CD14-positive monocyte (primary cell): ENCODE measurements around the gene ANKRD13D. TPM values are rescaled to one million over a fixed set of nuclear protein-coding genes. Genes with fewer than 3 reads are reported as not detected.

Experiments used
- DNase-seq, 3 donors: peaks; one replicate each; pipeline ENCODE4 v3.0.0-alpha.2; 2011 to 2022
- H2AFZ ChIP-seq: 2 replicates; pipeline ENCODE4 v1.6.0; 2012; ENCODE audit warnings: mild to moderate bottlenecking, low read depth, low read length, inconsistent platforms; ENCODE audit not compliant: insufficient read depth, poor library complexity, severe bottlenecking
- H3K27ac ChIP-seq, 2 donors: 1 replicate in 1 of 2; 2 replicates in 1 of 2; pipeline ENCODE4 v1.5.1; 2012 to 2013; ENCODE audit warnings: low read length in 2 of 2, control low read depth in 1 of 2, inconsistent platforms in 1 of 2, low read depth in 1 of 2, mild to moderate bottlenecking in 1 of 2
- H3K27me3 ChIP-seq, 2 donors: one replicate each; pipeline versions ENCODE4 v1.6.0 to v1.6.1; 2011 to 2013; ENCODE audit warnings: low read length in 2 of 2; ENCODE audit not compliant: control insufficient read depth in 2 of 2, insufficient read depth in 2 of 2
- H3K36me3 ChIP-seq, 2 donors: replicated peaks in 1 of 2; 1 replicate in 1 of 2; 2 replicates in 1 of 2; pipeline versions ENCODE4 v1.5.1 to v1.6.1; 2012 to 2013; ENCODE audit warnings: low read length in 2 of 2, control low read depth in 1 of 2, inconsistent platforms in 1 of 2, mild to moderate bottlenecking in 1 of 2; ENCODE audit not compliant: insufficient read depth in 2 of 2, control insufficient read depth in 1 of 2
- H3K4me1 ChIP-seq, 2 donors: 1 replicate in 1 of 2; 2 replicates in 1 of 2; pipeline versions ENCODE4 v1.5.1 to v1.6.1; 2012 to 2013; ENCODE audit warnings: low read length in 2 of 2, control low read depth in 1 of 2, inconsistent platforms in 1 of 2, mild to moderate bottlenecking in 1 of 2, moderate library complexity in 1 of 2; ENCODE audit not compliant: insufficient read depth in 2 of 2, control insufficient read depth in 1 of 2
- H3K4me2 ChIP-seq: replicated peaks from 2 replicates; pipeline ENCODE3; 2012; ENCODE audit warnings: low read length, moderate library complexity, mild to moderate bottlenecking; ENCODE audit not compliant: poor library complexity, severe bottlenecking; ENCODE audit errors: extremely low read depth
- H3K4me3 ChIP-seq, 3 experiments: fragments of 200-600 bp in 1 of 3; sonication (generic) in 1 of 3; replicated peaks in 1 of 3; 1 replicate in 2 of 3; 2 replicates in 1 of 3; pipeline ENCODE4 v1.5.1; 2011 to 2013; ENCODE audit warnings: low read length in 3 of 3, mild to moderate bottlenecking in 3 of 3, control low read depth in 2 of 3, low read depth in 2 of 3, inconsistent platforms in 1 of 3, moderate library complexity in 1 of 3
- H3K79me2 ChIP-seq: 2 replicates; pipeline ENCODE4 v1.6.0; 2012; ENCODE audit warnings: mild to moderate bottlenecking, control low read depth, inconsistent platforms, low read length, moderate library complexity; ENCODE audit not compliant: insufficient read depth
- H3K9ac ChIP-seq: 2 replicates; pipeline ENCODE4 v1.6.0; 2017; ENCODE audit warnings: low read length, mild to moderate bottlenecking; ENCODE audit not compliant: insufficient read depth, poor library complexity, severe bottlenecking
- H3K9me3 ChIP-seq, 2 donors: replicated peaks in 1 of 2; 1 replicate in 1 of 2; 2 replicates in 1 of 2; pipeline versions ENCODE4 v1.5.1 to v1.6.1; 2012 to 2013; ENCODE audit warnings: low read length in 2 of 2, control low read depth in 1 of 2; ENCODE audit not compliant: control insufficient read depth in 1 of 2, insufficient read depth in 1 of 2
- H4K20me1 ChIP-seq: 2 replicates; pipeline ENCODE4 v1.6.0; 2012; ENCODE audit warnings: mild to moderate bottlenecking, low read length, control low read depth, moderate library complexity; ENCODE audit not compliant: insufficient read depth
- H3K27ac Mint-ChIP-seq, 7 donors: one replicate each; pipeline ENCODE4 v1.8.0; 2020; ENCODE audit warnings: mild to moderate bottlenecking in 7 of 7, mixed read lengths in 7 of 7, moderate library complexity in 6 of 7, inconsistent platforms in 2 of 7
- H3K27me3 Mint-ChIP-seq, 3 donors: one replicate each; pipeline ENCODE4 v1.8.0; 2021 to 2022; ENCODE audit warnings: low read depth in 3 of 3, mild to moderate bottlenecking in 3 of 3, mixed read lengths in 3 of 3, moderate library complexity in 3 of 3, inconsistent platforms in 1 of 3
- H3K36me3 Mint-ChIP-seq, 2 donors: one replicate each; pipeline ENCODE4 v1.8.0; 2020; ENCODE audit warnings: mixed read lengths in 2 of 2, inconsistent platforms in 1 of 2, mild to moderate bottlenecking in 1 of 2
- H3K4me1 Mint-ChIP-seq: one replicate; pipeline ENCODE4 v1.8.0; 2020; ENCODE audit warnings: mild to moderate bottlenecking, mixed read lengths
- H3K4me3 Mint-ChIP-seq, 2 donors: one replicate each; pipeline ENCODE4 v1.8.0; 2020; ENCODE audit warnings: mild to moderate bottlenecking in 2 of 2, mixed read lengths in 2 of 2, moderate library complexity in 1 of 2
- H3K9me3 Mint-ChIP-seq, 7 donors: one replicate each; pipeline ENCODE4 v1.8.0; 2020 to 2022; ENCODE audit warnings: mixed read lengths in 7 of 7, mild to moderate bottlenecking in 6 of 7, moderate library complexity in 6 of 7, inconsistent platforms in 2 of 7
- WGBS: methylation state at CpG from one replicate; pipeline ENCODE4 v1.1.5; 2013; ENCODE audit warnings: missing lambda C conversion rate; ENCODE audit not compliant: insufficient coverage; 5-methylcytosine and 5-hydroxymethylcytosine counted together
- intact Hi-C, 2 donors: fragments of 100-400 bp; cut with micrococcal nuclease; formaldehyde crosslinking; loops; one replicate each; pipeline versions ENCODE4 v1.15.0 to v1.15.1; 2023
- polyA plus RNA-seq, 3 donors: library from polyadenylated mRNA; depleted of rRNA in 1 of 3; unstranded in 2 of 3; stranded (reverse) in 1 of 3; fragments of 300-500 nt in 2 of 3; fragments of >200 nt in 1 of 3; fragmentation: Illumina TruSeq in 2 of 3; gene quantifications; 1 replicate in 2 of 3; 2 replicates in 1 of 3; pipeline ENCODE4 v1.2.3, GENCODE V29; 2012 to 2021
- TF ChIP-seq, protein P1 (sequence below): fragments of 200-600 bp; IDR thresholded peaks from one replicate; pipeline ENCODE4 v1.8.0; 2022; ENCODE audit warnings: antibody characterized with exemption, mild to moderate bottlenecking

The ANKRD13D gene
- polyA plus RNA-seq, 3 donors, result 9.1 to 389 (median 10.3) TPM

DNA sequence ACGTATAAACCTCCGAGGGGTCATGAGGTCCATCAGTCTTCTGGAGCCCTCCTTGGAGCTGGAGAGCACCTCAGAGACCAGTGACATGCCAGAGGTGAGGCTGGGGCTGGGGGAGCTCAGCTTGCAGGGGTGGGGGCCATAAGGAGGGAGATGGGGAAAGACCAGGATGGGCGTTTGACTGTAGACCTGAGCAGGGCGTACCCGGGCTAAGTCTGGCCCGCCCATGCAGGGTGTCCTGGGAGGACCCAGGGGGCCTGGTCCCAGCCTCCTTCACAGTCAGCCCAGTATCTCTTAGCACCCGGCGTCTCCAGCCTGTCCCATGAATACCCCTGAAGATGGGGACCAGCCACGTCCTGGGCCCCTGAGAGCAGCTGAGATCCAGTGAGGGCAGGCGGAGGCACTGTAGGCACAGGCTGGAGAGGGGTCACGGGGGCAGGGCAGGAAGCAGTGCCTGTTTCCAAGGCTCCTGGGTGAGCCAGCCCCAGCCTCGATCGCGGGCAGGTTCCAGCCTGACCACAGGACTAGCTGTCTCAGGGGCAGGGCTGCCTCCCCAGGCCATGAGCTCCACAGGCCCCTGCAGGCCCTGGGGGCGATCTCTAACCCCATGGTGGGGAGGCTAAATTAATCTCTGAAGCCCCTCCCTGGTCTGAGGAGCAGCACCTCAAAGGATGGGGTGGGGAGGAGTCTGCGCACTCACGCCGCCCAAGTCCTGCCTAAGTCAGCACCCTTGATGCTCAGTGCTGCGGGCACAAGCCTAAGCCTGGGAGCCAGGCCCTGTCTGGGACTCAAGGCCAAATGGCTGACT is 21.3 kb downstream of the ANKRD13D start:
- no peak overlapping the region for H3K27ac ChIP-seq
- DNase-seq, result no peak
- no peak overlapping the region for H3K4me3 Mint-ChIP-seq
- H3K4me2 ChIP-seq, result no peak overlapping the region
- TF ChIP-seq, protein P1, sequence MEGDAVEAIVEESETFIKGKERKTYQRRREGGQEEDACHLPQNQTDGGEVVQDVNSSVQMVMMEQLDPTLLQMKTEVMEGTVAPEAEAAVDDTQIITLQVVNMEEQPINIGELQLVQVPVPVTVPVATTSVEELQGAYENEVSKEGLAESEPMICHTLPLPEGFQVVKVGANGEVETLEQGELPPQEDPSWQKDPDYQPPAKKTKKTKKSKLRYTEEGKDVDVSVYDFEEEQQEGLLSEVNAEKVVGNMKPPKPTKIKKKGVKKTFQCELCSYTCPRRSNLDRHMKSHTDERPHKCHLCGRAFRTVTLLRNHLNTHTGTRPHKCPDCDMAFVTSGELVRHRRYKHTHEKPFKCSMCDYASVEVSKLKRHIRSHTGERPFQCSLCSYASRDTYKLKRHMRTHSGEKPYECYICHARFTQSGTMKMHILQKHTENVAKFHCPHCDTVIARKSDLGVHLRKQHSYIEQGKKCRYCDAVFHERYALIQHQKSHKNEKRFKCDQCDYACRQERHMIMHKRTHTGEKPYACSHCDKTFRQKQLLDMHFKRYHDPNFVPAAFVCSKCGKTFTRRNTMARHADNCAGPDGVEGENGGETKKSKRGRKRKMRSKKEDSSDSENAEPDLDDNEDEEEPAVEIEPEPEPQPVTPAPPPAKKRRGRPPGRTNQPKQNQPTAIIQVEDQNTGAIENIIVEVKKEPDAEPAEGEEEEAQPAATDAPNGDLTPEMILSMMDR, result no peak
- H4K20me1 ChIP-seq, result peaks cover 22% of the 10 kb centered on the region
- no peak overlapping the region for H3K4me3 ChIP-seq
- H3K27ac Mint-ChIP-seq, result no peak overlapping the region
- H3K9me3 Mint-ChIP-seq, result no peaks in the 10 kb centered on the region
- H3K36me3 Mint-ChIP-seq, result peaks cover 44 to 63% of the 10 kb centered on the region in 2 donors
- H3K27me3 ChIP-seq, result no peaks in the 10 kb centered on the region
- peaks cover 49 to 52% of the 10 kb centered on the region in 2 donors for H3K36me3 ChIP-seq
- H3K4me1 Mint-ChIP-seq, result peaks cover 33% of the 10 kb centered on the region
- intact Hi-C loops, result no loop called here
- H3K9me3 ChIP-seq, result no peaks in the 10 kb centered on the region
- no peak overlapping the region for H2AFZ ChIP-seq
- no peaks in the 10 kb centered on the region for H3K79me2 ChIP-seq
- H3K27me3 Mint-ChIP-seq, result no peaks in the 10 kb centered on the region
- WGBS, result 90% methylated on average over 15 of the region's 19 CpGs
- H3K4me1 ChIP-seq, result peaks cover 26 to 29% of the 10 kb centered on the region in 2 donors
- no peak overlapping the region for H3K9ac ChIP-seq

DNA sequence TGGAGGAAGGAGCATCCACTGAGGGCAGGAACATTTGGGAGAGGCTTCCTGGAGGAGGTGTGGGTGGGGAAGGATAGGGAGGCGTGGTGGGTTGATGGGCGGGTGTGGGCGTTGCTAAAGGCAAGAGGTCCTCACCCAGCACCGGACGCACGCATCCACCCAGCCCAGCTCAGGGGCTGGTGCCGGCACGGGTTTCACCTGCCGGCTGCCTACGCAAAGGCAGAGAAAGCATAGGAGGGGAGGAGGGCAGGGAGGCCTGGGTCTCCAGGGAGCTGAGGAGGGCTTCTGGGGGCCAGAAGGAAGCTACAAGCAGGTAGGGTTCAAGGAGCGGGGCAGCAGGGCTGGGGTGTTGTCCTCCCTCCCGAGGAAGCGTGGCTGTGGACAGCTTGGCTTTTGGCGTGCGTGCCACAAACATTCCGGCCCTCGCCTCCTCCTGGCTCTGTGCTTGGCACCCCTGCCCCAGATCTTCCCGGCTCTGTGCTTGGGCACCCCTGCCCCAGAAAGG is 22.0 kb downstream of the ANKRD13D start:
- peaks cover 43 to 56% of the 10 kb centered on the region in 2 donors for H3K36me3 Mint-ChIP-seq
- H3K36me3 ChIP-seq, result peaks cover 49 to 52% of the 10 kb centered on the region in 2 donors
- H3K4me1 Mint-ChIP-seq, result peaks cover 29% of the 10 kb centered on the region
- DNase-seq, result no peak
- peak overlapping the region in 2 of 7 donors; percentile 45 to 61 for H3K27ac Mint-ChIP-seq
- no peak overlapping the region for H3K4me3 ChIP-seq
- H3K9ac ChIP-seq, result no peak overlapping the region
- peaks cover 17% of the 10 kb centered on the region for H4K20me1 ChIP-seq
- TF ChIP-seq, protein P1, result no peak
- no peaks in the 10 kb centered on the region for H3K27me3 Mint-ChIP-seq
- 94% methylated on average over 14 of the region's 18 CpGs for WGBS
- no peaks in the 10 kb centered on the region for H3K27me3 ChIP-seq
- no peaks in the 10 kb centered on the region for H3K79me2 ChIP-seq
- no peak overlapping the region for H3K4me2 ChIP-seq
- no peak overlapping the region for H3K4me3 Mint-ChIP-seq
- H3K27ac ChIP-seq, result no peak overlapping the region
- H3K9me3 Mint-ChIP-seq, result no peaks in the 10 kb centered on the region
- intact Hi-C loops, result no loop called here
- no peaks in the 10 kb centered on the region for H3K9me3 ChIP-seq
- H2AFZ ChIP-seq, result no peak overlapping the region
- H3K4me1 ChIP-seq, result peaks cover 26 to 29% of the 10 kb centered on the region in 2 donors
